Breast epithelium (tissue), 4 donors: Measurements from ENCODE around the gene NEK4. TPM values are rescaled to one million over a fixed set of nuclear protein-coding genes. Genes with fewer than 3 reads are reported as not detected.

Source experiments
- DNase-seq, 2 donors: peaks; one replicate each; pipeline ENCODE4 v3.0.0-alpha.2; 2019; ENCODE audit warnings: low spot score in 2 of 2
- H3K27ac ChIP-seq, 2 donors: fragments of 200-600 bp; sonication (generic) in 1 of 2; one replicate each; pipeline ENCODE4 v1.5.1; 2016 to 2019; ENCODE audit warnings: mild to moderate bottlenecking in 1 of 2
- H3K27me3 ChIP-seq, 2 donors: fragments of 200-600 bp; sonication (generic) in 1 of 2; one replicate each; pipeline versions ENCODE4 v1.5.1 to v1.6.0; 2017 to 2019; ENCODE audit warnings: control low read depth in 1 of 2, mild to moderate bottlenecking in 1 of 2
- H3K36me3 ChIP-seq: fragments of 200-600 bp; one replicate; pipeline ENCODE4 v1.5.1; 2019
- H3K4me1 ChIP-seq, 2 donors: fragments of 200-600 bp; sonication (generic); one replicate each; pipeline ENCODE4 v1.5.1; 2016 to 2019; ENCODE audit warnings: control low read depth in 1 of 2
- H3K4me3 ChIP-seq, 3 donors: fragments of 200-600 bp; sonication (generic); 1 replicate in 2 of 3; 2 replicates in 1 of 3; pipeline ENCODE4 v1.5.1; 2016 to 2019; ENCODE audit warnings: mild to moderate bottlenecking in 3 of 3, moderate library complexity in 2 of 3
- H3K9me3 ChIP-seq, 2 donors: fragments of 200-600 bp; sonication (generic) in 1 of 2; one replicate each; pipeline ENCODE4 v1.5.1; 2016 to 2019; ENCODE audit warnings: control low read depth in 1 of 2
- CTCF ChIP-seq, 3 donors: fragments of 450-650 bp; IDR thresholded peaks; one replicate each; pipeline ENCODE4 v1.5.1; 2016 to 2017; ENCODE audit warnings: antibody characterized with exemption in 3 of 3, mild to moderate bottlenecking in 3 of 3, moderate library complexity in 3 of 3
- POLR2A ChIP-seq: fragments of 450-650 bp; IDR thresholded peaks from one replicate; pipeline ENCODE4 v1.6.1; 2016; ENCODE audit warnings: antibody characterized with exemption, mild to moderate bottlenecking, moderate library complexity
- POLR2AphosphoS5 ChIP-seq, 3 donors: sonication (generic); formaldehyde crosslinking; IDR thresholded peaks; one replicate each; pipeline ENCODE4 v1.6.1; 2017; ENCODE audit warnings: antibody characterized with exemption in 3 of 3
- intact Hi-C: fragments of 100-400 bp; cut with DNase I; formaldehyde crosslinking; loops from one replicate; pipeline ENCODE4 v1.15.1; 2023; ENCODE audit warnings: low total_unique reads
- total RNA-seq, 3 donors: library from RNA; depleted of rRNA; stranded (reverse); fragments of >200 nt; gene quantifications; one replicate each; pipeline ENCODE4 v1.1.0, GENCODE V29; 2016

Gene NEK4
- total RNA-seq, 3 donors from 2014 or later = 16.5 to 32.4 (median 30.0) TPM

- Histone ChIP-seq H3K27me3 (no peaks in the 10 kb centered on the region), H3K36me3 (no peaks in the 10 kb centered on the region), H3K9me3 (no peaks in the 10 kb centered on the region), H3K4me3 (no peak overlapping the region), H3K4me1 (peaks cover 0 to 18% of the 10 kb centered on the region in 2 donors), H3K27ac (peak overlapping the region; percentile 97 to 98)
- TF ChIP-seq POLR2AphosphoS5 (IDR thresholded peaks at IDR 0.05) (no peak), POLR2A (no peak), CTCF (IDR thresholded peaks at IDR 0.05) (no peak)
- DNase-seq = no peak
- intact Hi-C loops = no loop called here
These were observed 82.5 kb downstream of the NEK4 start for GRCh38 chr3:52688266-52688665.

DNA sequence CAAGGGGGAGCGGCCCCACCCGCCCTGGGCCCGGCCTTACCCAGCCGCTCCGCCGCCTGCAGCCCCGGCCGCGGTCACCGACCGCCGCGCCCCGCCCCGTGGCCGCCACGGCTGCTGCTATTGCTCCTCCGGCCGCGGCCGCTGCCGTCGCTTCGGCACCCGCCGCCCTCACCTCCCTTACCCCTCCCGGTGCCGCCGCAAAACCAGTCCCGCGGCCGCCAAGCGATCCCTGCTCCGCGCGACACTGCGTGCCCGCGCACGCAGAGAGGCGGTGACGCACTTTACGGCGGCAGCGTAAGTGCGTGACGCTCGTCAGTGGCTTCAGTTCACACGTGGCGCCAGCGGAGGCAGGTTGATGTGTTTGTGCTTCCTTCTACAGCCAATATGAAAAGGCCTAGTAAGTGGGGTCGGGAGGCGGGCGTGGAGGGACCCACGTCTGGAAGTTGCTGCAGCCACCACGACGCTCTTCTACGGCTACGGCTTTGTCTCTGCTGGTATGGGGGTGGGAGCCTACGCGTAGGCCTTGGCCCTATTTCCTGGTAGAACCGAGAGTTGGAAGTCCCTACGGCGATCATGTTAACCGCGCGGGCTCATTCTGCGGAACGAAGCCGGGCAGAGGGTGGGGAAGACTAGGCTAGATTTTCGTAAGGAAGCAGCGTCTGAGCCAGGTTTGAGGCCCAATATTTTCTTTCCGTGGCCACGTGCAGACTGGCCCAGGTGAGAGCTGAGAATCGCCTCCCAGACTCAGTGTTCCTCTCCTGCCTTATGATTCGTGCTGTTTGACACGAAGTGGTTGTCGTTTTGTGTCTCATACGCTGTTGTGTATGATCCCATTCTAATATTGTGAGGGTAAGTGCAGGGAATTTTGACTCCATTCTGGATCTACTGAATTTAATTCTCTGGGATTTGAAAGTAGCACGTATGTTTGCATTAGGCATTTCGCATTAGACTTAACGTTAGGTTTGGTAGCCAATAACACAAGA lies 84.7 kb downstream of the NEK4 start, which contains the start of the genes GNL3 and PBRM1:
TSS of gene GNL3 (plus strand) at position 324 of the 983 bp plus-strand sequence. CDS start at position 385, 61 bp downstream.
TSS of gene PBRM1 (minus strand) at position 205 of the 983 bp plus-strand sequence.
- intact Hi-C loops = no loop called here
- Histone ChIP-seq H3K36me3 (no peaks in the 10 kb centered on the region), H3K4me1 (peaks cover 0 to 18% of the 10 kb centered on the region in 2 donors), H3K27ac (peak within 1 kb of the TSS; percentile 97 to 98), H3K4me3 (peak within 1 kb of the TSS; percentile 62 to 81 (median 77)), H3K27me3 (no peaks in the 10 kb centered on the region), H3K9me3 (no peaks in the 10 kb centered on the region)
- TF ChIP-seq CTCF (IDR thresholded peaks at IDR 0.05) (peak in 1 of 3 donors; percentile 6), POLR2A (peak; percentile 89), POLR2AphosphoS5 (IDR thresholded peaks at IDR 0.05) (peak; percentile 93 to 97 (median 94))
- peak; percentile 92 for DNase-seq

DNA sequence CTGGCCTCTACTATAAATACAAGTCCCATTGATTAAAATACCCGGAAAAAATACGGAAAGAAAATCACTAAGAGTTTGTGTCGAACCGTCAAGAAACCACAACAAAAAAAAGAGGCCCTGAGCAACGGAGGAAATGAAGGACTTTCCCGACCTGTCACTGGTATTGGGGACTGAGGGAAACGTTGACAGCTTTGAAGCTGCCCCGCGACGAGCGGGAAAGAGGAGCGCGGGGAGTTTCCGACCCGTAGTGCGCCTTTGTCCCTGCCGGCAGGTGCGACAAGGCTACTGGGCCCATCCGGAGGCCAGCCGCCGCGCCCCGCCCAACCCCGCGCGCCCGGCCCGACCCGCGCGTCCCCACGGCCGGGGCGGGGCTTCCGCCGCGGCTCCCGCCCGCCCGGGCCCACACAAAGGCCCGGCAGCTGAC lies 85.4 kb downstream of the NEK4 start:
- Histone ChIP-seq H3K4me3 (peak overlapping the region; percentile 62 to 81 (median 77)), H3K27ac (peak overlapping the region; percentile 97 to 98), H3K4me1 (peaks cover 0 to 18% of the 10 kb centered on the region in 2 donors), H3K36me3 (no peaks in the 10 kb centered on the region), H3K9me3 (no peaks in the 10 kb centered on the region), H3K27me3 (no peaks in the 10 kb centered on the region)
- peak; percentile 35 for TF ChIP-seq POLR2A
- no peak for TF ChIP-seq CTCF (IDR thresholded peaks at IDR 0.05)
- peak in 1 of 3 donors; percentile 1 for TF ChIP-seq POLR2AphosphoS5 (IDR thresholded peaks at IDR 0.05)
- DNase-seq = peak; percentile 68 to 77
- intact Hi-C loops = no loop called here

GRCh38 chr3:52684184-52684583 lies 86.6 kb downstream of the NEK4 start:
- Histone ChIP-seq H3K27ac (peak overlapping the region; percentile 97 to 98), H3K4me1 (peaks cover 0 to 18% of the 10 kb centered on the region in 2 donors), H3K36me3 (no peaks in the 10 kb centered on the region), H3K9me3 (no peaks in the 10 kb centered on the region), H3K4me3 (no peak overlapping the region), H3K27me3 (no peaks in the 10 kb centered on the region)
- TF ChIP-seq CTCF (IDR thresholded peaks at IDR 0.05) (no peak), POLR2A (no peak), POLR2AphosphoS5 (IDR thresholded peaks at IDR 0.05) (no peak)
- DNase-seq = no peak
- intact Hi-C loops = no loop called here

DNA sequence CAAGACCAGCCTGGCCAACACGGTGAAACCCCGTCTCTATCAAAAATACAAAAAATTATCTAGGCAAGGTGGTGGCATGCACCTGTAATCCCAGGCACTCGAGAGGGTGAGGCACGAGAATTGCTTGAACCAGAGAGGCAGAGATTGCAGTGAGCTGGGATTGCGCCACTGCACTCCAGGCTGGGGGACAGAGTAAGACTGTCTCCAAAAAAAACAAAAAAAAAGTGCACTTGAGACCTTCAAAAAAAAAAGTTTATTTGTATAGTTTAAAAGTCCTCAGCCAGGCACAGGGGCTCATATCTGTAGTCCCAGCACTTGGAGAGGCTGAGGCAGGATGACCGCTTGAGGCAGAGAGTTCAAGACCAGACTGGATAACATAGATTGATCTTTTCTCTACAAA lies 87.1 kb downstream of the NEK4 start:
- Histone ChIP-seq H3K36me3 (no peaks in the 10 kb centered on the region), H3K27me3 (no peaks in the 10 kb centered on the region), H3K9me3 (no peaks in the 10 kb centered on the region), H3K4me1 (peaks cover 0 to 18% of the 10 kb centered on the region in 2 donors), H3K27ac (no peak overlapping the region), H3K4me3 (no peak overlapping the region)
- DNase-seq = no peak
- TF ChIP-seq POLR2AphosphoS5 (IDR thresholded peaks at IDR 0.05) = no peak
- no peak for TF ChIP-seq CTCF (IDR thresholded peaks at IDR 0.05)
- no peak for TF ChIP-seq POLR2A
- intact Hi-C loops = no loop called here
